ENCODE results near the gene TMEM31.

The TMEM31 gene

GRCh38 chrX:103687073-103687695 is 23.5 kb upstream of the TMEM31 start:
- H3K27ac ChIP-seq (ENCODE audit: low read depth, low read length): peak overlapping the region; percentile 98
- no peaks in the 10 kb centered on the region for H3K27me3 ChIP-seq (ENCODE audit: insufficient read depth, low read length)
- peaks cover 20% of the 10 kb centered on the region for H3K36me3 ChIP-seq (ENCODE audit: insufficient read depth, low read length)
- H2AFZ ChIP-seq (ENCODE audit: low read length, unreplicated experiment): no peak overlapping the region
- H3K79me2 ChIP-seq (ENCODE audit: control insufficient read depth, insufficient read depth, low read length, unreplicated experiment): peaks cover 32% of the 10 kb centered on the region
- peaks cover 24% of the 10 kb centered on the region for H3K4me1 ChIP-seq (ENCODE audit: control insufficient read depth, insufficient read depth, low read length, unreplicated experiment)
- H3K4me3 ChIP-seq (ENCODE audit: low read depth, low read length): peak overlapping the region; percentile 91

GRCh38 chrX:103687696-103688201 is 23.0 kb upstream of the TMEM31 start:
- Histone ChIP-seq H3K4me1 (ENCODE audit: control insufficient read depth, insufficient read depth, low read length, unreplicated experiment) (peaks cover 21% of the 10 kb centered on the region), H3K27me3 (ENCODE audit: insufficient read depth, low read length) (no peaks in the 10 kb centered on the region), H3K4me3 (ENCODE audit: low read depth, low read length) (peak overlapping the region; percentile 91), H3K36me3 (ENCODE audit: insufficient read depth, low read length) (peaks cover 17% of the 10 kb centered on the region), H3K79me2 (ENCODE audit: control insufficient read depth, insufficient read depth, low read length, unreplicated experiment) (peaks cover 30% of the 10 kb centered on the region), H3K27ac (ENCODE audit: low read depth, low read length) (peak overlapping the region; percentile 98), H2AFZ (ENCODE audit: low read length, unreplicated experiment) (no peak overlapping the region)

- H3K4me3 ChIP-seq (ENCODE audit: low read depth, low read length): peak overlapping the region; percentile 91; the same call in 1 of the 2 replicates
- H3K79me2 ChIP-seq (ENCODE audit: control insufficient read depth, insufficient read depth, low read length, unreplicated experiment): peaks cover 22% of the 10 kb centered on the region
- H3K4me1 ChIP-seq (ENCODE audit: control insufficient read depth, insufficient read depth, low read length, unreplicated experiment): peaks cover 17% of the 10 kb centered on the region
- no peaks in the 10 kb centered on the region for H3K27me3 ChIP-seq (ENCODE audit: insufficient read depth, low read length)
- peak overlapping the region; percentile 91 for H2AFZ ChIP-seq (ENCODE audit: low read length, unreplicated experiment)
- H3K27ac ChIP-seq (ENCODE audit: low read depth, low read length): peak overlapping the region; percentile 98
- peaks cover 12% of the 10 kb centered on the region for H3K36me3 ChIP-seq (ENCODE audit: insufficient read depth, low read length)
Observed at GRCh38 chrX:103688946-103689345, 21.8 kb upstream of the TMEM31 start.

GRCh38 chrX:103691059-103691458 is 19.6 kb upstream of the TMEM31 start:
- Histone ChIP-seq H3K36me3 (ENCODE audit: insufficient read depth, low read length) (no peaks in the 10 kb centered on the region), H3K79me2 (ENCODE audit: control insufficient read depth, insufficient read depth, low read length, unreplicated experiment) (peaks cover 4% of the 10 kb centered on the region), H3K4me3 (ENCODE audit: low read depth, low read length) (no peak overlapping the region), H3K4me1 (ENCODE audit: control insufficient read depth, insufficient read depth, low read length, unreplicated experiment) (peaks cover 8% of the 10 kb centered on the region), H3K27ac (ENCODE audit: low read depth, low read length) (no peak overlapping the region), H3K27me3 (ENCODE audit: insufficient read depth, low read length) (no peaks in the 10 kb centered on the region), H2AFZ (ENCODE audit: low read length, unreplicated experiment) (no peak overlapping the region)

GRCh38 chrX:103697687-103698086 is 13.0 kb upstream of the TMEM31 start:
- no peak overlapping the region for H2AFZ ChIP-seq (ENCODE audit: low read length, unreplicated experiment)
- no peak overlapping the region for H3K4me3 ChIP-seq (ENCODE audit: low read depth, low read length)
- H3K27me3 ChIP-seq (ENCODE audit: insufficient read depth, low read length): no peaks in the 10 kb centered on the region
- no peaks in the 10 kb centered on the region for H3K79me2 ChIP-seq (ENCODE audit: control insufficient read depth, insufficient read depth, low read length, unreplicated experiment)
- H3K27ac ChIP-seq (ENCODE audit: low read depth, low read length): no peak overlapping the region
- H3K4me1 ChIP-seq (ENCODE audit: control insufficient read depth, insufficient read depth, low read length, unreplicated experiment): no peaks in the 10 kb centered on the region
- no peaks in the 10 kb centered on the region for H3K36me3 ChIP-seq (ENCODE audit: insufficient read depth, low read length)

GRCh38 chrX:103699243-103699642 is 11.5 kb upstream of the TMEM31 start:
- H3K4me3 ChIP-seq (ENCODE audit: low read depth, low read length): no peak overlapping the region
- H3K27ac ChIP-seq (ENCODE audit: low read depth, low read length): no peak overlapping the region
- H3K36me3 ChIP-seq (ENCODE audit: insufficient read depth, low read length): no peaks in the 10 kb centered on the region
- H3K4me1 ChIP-seq (ENCODE audit: control insufficient read depth, insufficient read depth, low read length, unreplicated experiment): no peaks in the 10 kb centered on the region
- no peaks in the 10 kb centered on the region for H3K79me2 ChIP-seq (ENCODE audit: control insufficient read depth, insufficient read depth, low read length, unreplicated experiment)
- no peak overlapping the region for H2AFZ ChIP-seq (ENCODE audit: low read length, unreplicated experiment)
- H3K27me3 ChIP-seq (ENCODE audit: insufficient read depth, low read length): no peaks in the 10 kb centered on the region

- no peak overlapping the region for H3K4me3 ChIP-seq (ENCODE audit: low read depth, low read length)
- H3K79me2 ChIP-seq (ENCODE audit: control insufficient read depth, insufficient read depth, low read length, unreplicated experiment): no peaks in the 10 kb centered on the region
- H2AFZ ChIP-seq (ENCODE audit: low read length, unreplicated experiment): no peak overlapping the region
Observed at GRCh38 chrX:103704863-103705262, 5.8 kb upstream of the TMEM31 start.

GRCh38 chrX:103716962-103717361 is 6.3 kb downstream of the TMEM31 start:
- no peaks in the 10 kb centered on the region for H3K79me2 ChIP-seq (ENCODE audit: control insufficient read depth, insufficient read depth, low read length, unreplicated experiment)
- H2AFZ ChIP-seq (ENCODE audit: low read length, unreplicated experiment): no peak overlapping the region
- H3K27me3 ChIP-seq (ENCODE audit: insufficient read depth, low read length): no peaks in the 10 kb centered on the region
- H3K4me1 ChIP-seq (ENCODE audit: control insufficient read depth, insufficient read depth, low read length, unreplicated experiment): peaks cover 12% of the 10 kb centered on the region
- no peak overlapping the region for H3K4me3 ChIP-seq (ENCODE audit: low read depth, low read length)
- H3K36me3 ChIP-seq (ENCODE audit: insufficient read depth, low read length): no peaks in the 10 kb centered on the region
- peak overlapping the region; percentile 86 for H3K27ac ChIP-seq (ENCODE audit: low read depth, low read length)

More at GRCh38 chrX:103704863-103705262, 5.8 kb upstream of the TMEM31 start:
- Histone ChIP-seq H3K27me3 (ENCODE audit: insufficient read depth, low read length) (no peaks in the 10 kb centered on the region), H3K27ac (ENCODE audit: low read depth, low read length) (no peak overlapping the region), H3K36me3 (ENCODE audit: insufficient read depth, low read length) (no peaks in the 10 kb centered on the region), H3K4me1 (ENCODE audit: control insufficient read depth, insufficient read depth, low read length, unreplicated experiment) (no peaks in the 10 kb centered on the region)

GRCh38 chrX:103718120-103718519 is 7.4 kb downstream of the TMEM31 start:
- H3K4me1 ChIP-seq (ENCODE audit: control insufficient read depth, insufficient read depth, low read length, unreplicated experiment): peaks cover 15% of the 10 kb centered on the region
- H2AFZ ChIP-seq (ENCODE audit: low read length, unreplicated experiment): no peak overlapping the region
- H3K27ac ChIP-seq (ENCODE audit: low read depth, low read length): peak overlapping the region; percentile 86
- H3K36me3 ChIP-seq (ENCODE audit: insufficient read depth, low read length): no peaks in the 10 kb centered on the region
- H3K79me2 ChIP-seq (ENCODE audit: control insufficient read depth, insufficient read depth, low read length, unreplicated experiment): no peaks in the 10 kb centered on the region
- H3K27me3 ChIP-seq (ENCODE audit: insufficient read depth, low read length): no peaks in the 10 kb centered on the region
- H3K4me3 ChIP-seq (ENCODE audit: low read depth, low read length): no peak overlapping the region

- Histone ChIP-seq H3K79me2 (ENCODE audit: control insufficient read depth, insufficient read depth, low read length, unreplicated experiment) (no peaks in the 10 kb centered on the region), H3K27me3 (ENCODE audit: insufficient read depth, low read length) (no peaks in the 10 kb centered on the region), H3K4me1 (ENCODE audit: control insufficient read depth, insufficient read depth, low read length, unreplicated experiment) (peaks cover 3% of the 10 kb centered on the region), H3K4me3 (ENCODE audit: low read depth, low read length) (no peak overlapping the region), H3K27ac (ENCODE audit: low read depth, low read length) (no peak overlapping the region), H2AFZ (ENCODE audit: low read length, unreplicated experiment) (no peak overlapping the region), H3K36me3 (ENCODE audit: insufficient read depth, low read length) (no peaks in the 10 kb centered on the region)
Observed at GRCh38 chrX:103722505-103722904, 11.8 kb downstream of the TMEM31 start.

GRCh38 chrX:103726477-103726876 is 15.8 kb downstream of the TMEM31 start:
- H3K27ac ChIP-seq (ENCODE audit: low read depth, low read length): no peak overlapping the region
- peaks cover 30% of the 10 kb centered on the region for H3K4me1 ChIP-seq (ENCODE audit: control insufficient read depth, insufficient read depth, low read length, unreplicated experiment)
- H3K36me3 ChIP-seq (ENCODE audit: insufficient read depth, low read length): no peaks in the 10 kb centered on the region
- no peaks in the 10 kb centered on the region for H3K79me2 ChIP-seq (ENCODE audit: control insufficient read depth, insufficient read depth, low read length, unreplicated experiment)
- no peaks in the 10 kb centered on the region for H3K27me3 ChIP-seq (ENCODE audit: insufficient read depth, low read length)
- H2AFZ ChIP-seq (ENCODE audit: low read length, unreplicated experiment): no peak overlapping the region
- no peak overlapping the region for H3K4me3 ChIP-seq (ENCODE audit: low read depth, low read length)

All from ACC112 (cell line).